Activated CD4-positive, alpha-beta T cell treated with anti-CD3 and anti-CD28 coated beads, Interleukin-2, amount 50 U/mL, for 1 hour (primary cell): ENCODE results near the gene RITA1.
"Not testable (repeated sequence)": the region's sequence is repeated elsewhere in the genome, so short reads cannot be mapped to it uniquely, and the experiment has no call there.

ENCODE experiments used
- DNase-seq: peaks from one replicate; pipeline ENCODE4 v3.0.0-alpha.2; 2020

RITA1 gene, protein sequence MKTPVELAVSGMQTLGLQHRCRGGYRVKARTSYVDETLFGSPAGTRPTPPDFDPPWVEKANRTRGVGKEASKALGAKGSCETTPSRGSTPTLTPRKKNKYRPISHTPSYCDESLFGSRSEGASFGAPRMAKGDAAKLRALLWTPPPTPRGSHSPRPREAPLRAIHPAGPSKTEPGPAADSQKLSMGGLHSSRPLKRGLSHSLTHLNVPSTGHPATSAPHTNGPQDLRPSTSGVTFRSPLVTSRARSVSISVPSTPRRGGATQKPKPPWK

DNA sequence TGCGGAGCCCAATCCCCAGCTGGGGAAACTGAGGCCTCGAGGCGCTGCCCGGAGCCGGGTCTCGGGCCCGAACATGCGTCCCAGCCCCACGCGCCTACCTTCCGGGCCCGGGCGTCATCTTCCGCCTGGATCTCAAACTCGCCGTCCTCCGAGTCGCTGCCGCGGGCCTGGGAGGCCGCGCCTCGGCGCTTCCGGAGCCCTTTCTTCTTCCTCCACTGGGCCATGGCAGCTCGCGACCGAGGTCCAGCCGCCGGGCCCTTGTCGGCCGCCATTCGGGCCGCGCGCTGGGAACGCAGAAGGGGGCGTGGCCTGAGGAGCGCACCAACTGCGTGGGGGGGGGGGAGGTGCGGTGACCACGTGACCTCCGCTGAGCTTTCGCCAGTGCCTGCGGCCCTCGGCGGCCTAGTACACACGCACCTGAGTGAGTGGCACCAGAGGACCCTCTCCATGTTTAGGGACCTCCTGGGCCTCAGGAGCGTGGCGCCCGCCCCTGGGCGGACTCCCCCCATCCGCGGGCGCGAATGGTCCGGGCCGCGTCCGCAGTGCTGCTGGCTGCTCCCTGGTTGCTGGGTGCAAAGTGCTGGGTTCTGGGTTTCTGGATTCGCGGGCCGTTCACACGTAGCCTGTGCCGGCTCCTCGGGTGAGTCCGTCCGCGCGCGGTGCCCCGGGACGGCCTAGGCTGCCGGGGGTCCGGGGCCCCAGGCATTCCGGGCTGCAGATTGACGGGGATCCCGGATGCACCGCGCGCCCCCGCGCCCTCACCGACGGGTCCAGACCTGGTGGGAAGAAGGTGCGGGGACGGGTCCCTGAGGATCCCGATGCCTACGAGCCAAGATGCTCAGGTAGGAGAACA, at the start of gene RITA1, which contains the start of gene DDX54:
Gene RITA1, plus strand, starts transcription at position 542 of the 853 bp plus-strand sequence. CDS start 1,026 bp downstream, outside the sequence.
Gene DDX54, minus strand, starts transcription at position 299 of the 853 bp plus-strand sequence. Its CDS starts 27 bp downstream, at position 272.
- DNase-seq: peak; percentile 77

DNA sequence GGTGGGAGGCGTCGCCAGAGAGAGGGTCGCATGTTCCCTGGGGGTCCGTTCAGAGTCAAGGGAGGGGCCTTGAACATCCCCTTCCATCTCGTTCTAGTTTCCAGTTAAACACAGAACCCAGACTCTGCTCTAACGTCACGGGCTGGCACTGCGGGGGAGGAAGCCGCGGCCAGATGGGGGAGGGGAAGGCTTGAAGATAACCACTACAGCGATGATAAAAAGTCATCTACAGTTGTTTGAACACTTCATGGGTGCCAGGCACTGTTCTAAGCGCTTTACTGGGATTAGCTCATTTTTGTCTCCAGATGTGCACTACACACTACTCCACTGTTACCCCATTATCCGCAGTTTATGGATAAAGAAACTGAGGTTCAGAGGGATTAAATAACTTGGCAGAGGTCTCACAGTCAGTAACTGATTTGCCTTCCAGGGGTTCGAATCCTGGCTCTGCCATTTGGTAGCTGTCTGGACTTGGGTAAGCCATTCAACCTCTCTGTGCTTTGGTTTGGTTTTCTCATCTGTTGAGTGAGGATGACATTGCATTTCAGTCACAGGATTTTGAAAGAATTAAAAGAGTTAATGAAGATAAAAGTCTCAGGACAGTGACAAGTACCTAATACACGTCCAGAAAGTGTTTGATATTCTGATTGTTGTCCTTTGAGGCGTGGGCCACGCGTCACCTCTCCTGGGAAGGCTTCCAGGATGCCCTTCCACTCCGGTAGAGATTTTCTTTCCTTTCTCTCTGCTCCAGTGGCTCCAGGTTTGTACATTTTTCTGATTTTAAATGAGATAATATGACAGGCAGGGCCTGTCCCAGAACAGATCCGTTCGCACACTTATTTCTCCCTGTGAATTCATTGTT, 49.2 kb upstream of the RITA1 start:
- peak; percentile 65 for DNase-seq

DNA sequence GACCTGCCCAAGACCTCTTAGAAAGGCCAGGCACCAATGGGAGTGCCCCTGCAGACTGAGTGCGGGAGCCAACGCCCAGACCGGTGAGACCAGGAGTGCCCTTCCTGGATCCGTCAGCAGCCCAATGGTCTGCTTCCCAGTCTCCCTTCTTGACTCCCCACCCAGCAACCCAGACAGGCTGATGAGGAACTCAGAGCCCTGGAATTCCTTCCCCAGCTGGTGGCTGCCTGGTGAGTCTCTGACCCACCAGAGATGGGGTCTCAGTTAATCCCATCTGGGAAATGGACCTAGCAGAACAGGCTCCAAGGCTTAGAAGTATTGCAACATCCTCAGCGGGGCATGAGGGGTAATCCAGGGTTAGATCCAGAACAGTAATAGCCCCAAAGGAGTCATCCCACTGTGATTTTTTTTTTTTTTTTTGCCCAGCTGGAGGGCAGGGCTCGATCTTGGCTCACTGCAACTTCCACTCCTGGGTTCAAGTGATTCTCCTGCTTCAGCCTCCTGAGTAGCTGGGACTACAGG, 48.5 kb upstream of the RITA1 start:
- DNase-seq: no peak

DNA sequence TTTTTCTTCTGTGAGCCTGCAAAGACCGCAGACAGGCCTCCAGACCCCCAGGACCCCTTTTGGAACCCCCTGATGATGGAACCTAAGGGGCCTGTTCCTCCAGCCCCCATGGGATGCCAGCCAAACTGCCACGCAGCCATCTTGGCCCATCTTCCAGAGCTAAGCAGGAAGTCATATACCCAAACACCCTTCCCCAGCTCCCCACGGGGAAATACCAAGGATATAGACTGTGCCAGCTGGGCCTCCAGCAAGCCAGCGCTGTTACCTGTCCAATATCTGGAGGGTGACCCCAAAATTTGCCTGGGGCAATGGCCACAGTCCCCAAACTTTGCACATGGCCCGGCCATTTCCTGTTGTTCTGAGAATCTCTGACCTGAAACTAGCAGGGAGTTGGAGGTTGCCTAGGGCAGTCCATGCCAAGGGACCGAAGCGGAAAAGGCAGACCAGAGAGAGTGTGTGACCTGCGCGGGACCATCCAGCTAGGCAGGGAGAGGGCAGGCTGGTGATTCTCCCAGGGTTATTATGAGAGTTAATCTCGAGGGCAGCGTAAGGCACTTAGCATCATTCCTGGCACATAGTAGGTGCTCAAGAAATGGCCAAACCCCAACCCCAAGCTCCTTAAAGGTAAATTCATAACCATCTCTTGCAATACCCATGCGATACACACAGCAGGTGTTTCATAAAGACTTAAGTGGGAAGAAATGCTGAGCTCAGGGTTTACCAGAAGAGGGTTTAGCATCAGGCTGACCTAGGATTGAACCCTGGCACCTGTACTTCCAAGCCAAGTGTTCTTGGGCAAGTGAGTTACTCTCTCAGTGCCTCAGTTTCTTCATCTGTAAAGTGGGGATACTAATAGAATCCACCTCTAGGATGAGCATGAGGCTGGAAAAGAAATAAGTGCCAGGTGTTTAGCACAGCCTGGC, 47.4 kb upstream of the RITA1 start:
- DNase-seq: no peak

DNA sequence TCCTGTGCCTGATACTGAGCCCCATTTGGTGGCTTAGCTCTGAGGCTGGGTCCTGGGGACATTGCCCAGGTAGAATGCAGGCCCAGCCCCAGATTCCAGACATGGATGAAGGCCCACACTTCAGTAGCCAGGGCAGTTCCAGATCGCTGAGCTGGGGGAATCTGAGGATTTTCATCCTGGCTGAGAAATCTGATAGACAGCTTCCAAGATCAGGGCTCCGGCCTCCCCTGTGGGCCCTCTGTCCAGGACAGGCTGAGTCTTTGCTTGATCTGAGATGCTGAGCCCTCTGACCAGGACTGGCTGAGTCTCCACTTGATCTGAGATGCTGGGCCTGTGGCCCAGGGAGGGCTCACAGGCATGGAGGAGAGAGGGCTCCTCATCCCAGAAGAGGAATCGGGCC, 46.7 kb upstream of the RITA1 start:
- no peak for DNase-seq

DNA sequence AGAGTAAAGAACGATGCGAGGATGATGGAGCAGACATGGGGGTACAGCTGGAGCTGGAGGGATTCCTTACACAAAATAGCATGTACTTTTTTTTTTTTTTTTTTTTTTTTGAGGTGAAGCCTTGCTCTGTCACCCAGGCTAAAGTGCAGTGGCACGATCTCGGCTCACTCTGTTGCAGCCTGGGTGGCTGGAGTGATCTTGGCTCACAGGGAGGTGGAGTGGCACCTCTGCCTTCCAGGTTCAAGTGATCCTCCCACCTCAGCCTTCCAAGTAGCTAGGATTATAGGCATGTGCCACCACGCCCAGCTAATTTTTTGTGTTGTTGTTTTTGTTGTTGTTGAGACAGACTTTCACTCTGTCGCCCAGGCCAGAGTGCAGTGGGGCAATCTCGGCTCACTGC, 44.8 kb upstream of the RITA1 start:
- no peak for DNase-seq

DNA sequence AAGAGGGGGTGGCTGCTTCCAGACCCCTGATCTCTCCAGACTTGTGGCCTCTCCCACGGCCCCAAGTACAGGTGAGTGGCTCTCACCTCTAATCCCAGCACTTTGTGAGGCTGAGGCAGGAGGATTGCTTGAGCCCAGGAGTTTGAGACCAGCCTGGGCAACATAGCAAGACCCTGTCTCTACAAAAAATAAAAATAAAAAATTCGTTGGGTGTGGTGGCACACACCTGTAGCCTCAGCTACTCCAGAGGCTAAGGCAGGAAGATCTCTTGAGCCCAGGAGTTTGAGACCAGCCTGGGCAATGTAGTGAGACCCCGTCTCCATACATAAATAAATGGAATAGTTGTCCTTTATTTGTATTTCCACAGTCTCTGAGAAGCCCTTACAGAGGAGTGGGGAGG, 43.8 kb upstream of the RITA1 start:
- DNase-seq: not testable (repeated sequence)

DNA sequence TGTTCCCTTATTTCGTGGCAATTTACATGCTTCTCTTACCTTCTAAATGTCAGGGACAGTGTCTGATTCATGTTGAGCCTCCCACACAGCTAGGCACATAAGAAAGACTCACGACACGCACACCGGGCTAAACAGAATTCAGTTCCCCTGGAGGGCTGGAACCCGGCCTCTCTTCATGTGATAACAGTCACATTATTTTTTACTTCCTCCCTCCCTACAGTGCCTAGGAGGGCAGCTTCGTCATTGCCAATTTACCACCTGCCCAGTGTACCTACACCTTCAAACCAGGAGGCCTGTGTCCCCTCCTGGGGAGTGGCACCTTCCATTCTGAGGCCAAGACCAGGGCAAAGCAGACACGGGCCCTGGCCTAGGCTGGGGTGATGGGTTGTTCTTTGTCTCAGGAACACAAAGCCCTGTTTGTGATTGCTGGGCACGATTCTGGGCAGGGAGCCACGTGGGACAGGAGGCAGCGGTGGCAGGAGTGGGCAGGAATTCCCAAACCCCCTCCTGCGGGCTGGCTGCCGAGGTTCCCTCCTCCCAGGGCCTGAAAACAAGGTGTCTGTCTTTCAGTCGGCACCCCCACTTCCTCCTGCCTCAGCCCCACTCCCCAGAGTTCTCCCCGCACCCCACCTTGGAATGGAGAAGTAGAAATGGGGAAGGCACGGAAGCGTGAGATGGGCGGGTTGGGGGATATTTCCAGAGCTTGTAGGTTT, 43.2 kb upstream of the RITA1 start:
- DNase-seq: no peak

DNA sequence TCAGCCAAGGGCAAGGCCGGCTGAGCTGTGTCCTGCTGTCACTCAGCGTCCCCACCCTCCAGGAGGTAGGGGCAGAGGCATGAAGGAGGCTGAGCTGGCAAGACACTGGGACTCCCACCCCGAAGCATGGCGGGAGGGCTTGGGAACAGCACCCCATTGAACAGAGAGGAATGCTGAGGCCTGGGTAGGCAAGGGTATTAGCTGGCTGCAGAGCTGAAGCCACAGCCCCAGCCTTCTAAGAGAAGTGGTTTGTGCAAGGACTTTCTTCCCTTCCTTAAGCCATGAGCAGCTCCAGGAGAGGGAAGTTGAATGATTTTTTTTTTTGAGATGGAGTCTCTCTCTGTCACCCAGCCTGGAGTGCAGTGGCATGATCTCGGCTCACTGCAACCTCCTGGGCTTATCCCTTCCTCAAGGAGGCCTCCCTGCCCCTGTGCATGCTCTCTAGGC, 42.6 kb upstream of the RITA1 start:
- no peak for DNase-seq

DNA sequence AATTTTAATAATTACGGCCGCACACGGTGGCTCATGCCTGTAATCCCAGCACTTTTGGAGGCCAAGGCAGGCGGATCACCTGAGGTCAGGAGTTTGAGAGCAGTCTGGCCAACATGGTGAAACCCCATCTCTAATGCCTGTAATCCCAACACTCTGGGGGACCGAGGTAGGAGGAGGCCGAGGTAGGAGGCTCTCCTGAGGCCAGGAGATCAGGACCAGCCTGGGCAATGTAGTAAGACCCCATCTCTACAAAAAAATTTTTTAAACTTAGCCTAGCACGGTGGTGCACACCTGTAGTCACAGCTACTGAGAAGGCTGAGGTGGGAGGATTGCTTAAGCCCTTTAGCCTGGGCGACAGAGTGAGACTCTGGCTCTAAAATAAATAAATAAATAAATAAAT, 41.6 kb upstream of the RITA1 start:
- DNase-seq: no peak

DNA sequence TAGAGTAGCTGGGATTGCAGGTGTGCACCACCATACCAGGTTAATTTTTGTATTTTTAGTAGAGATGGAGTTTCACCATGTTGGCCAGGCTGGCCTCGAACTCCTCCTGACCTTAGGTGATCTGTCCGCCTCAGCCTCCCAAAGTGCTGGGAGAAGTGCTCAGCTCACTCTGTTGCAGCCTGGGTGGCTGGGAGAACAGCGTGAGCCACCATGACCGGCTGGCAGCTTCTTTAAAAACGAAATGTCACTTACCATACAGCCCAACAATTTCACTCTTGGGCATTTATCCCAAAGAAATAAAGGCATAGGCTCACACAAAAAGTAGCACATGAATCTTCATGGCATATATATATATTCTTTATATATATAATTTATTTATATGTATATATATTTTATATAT, 40.7 kb upstream of the RITA1 start:
- DNase-seq: no peak

DNA sequence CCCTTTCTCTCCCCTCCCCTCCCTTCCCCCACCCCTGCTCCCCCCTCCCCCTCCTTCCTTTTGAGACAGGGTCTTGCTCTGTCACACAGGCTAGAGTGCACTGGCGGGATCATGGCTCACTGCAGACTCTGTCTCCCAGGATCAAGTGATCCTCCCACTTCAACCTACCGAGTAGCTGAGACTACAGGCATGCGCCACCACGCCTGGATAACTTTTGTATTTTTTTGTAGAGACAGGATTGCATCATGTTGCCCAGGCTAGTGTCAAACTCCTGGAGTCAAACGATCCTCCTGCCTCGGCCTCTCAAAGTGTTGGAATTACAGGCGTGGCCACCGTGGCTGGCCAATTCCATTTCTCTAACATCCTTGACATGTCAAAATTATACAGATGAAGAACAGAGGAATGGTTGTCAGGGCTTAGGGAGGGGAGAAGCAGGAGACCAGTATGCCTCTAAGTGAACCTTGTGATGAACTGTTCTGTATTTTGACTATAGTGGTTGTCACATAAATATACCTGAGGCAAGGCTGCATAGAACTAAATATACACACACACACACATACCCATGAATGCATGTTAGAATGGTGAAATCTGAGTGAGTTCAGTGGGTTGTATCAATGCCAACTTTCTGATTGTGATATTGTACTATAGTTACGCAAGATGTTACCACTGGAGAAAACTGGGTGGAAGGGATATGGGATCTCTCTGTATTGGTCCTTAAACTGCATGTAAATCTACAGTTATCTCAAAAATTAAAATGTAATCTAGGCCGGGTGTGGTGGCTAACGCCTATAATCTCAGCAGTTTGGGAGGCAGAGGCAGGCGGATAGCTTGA, 39.6 kb upstream of the RITA1 start:
- DNase-seq: no peak

DNA sequence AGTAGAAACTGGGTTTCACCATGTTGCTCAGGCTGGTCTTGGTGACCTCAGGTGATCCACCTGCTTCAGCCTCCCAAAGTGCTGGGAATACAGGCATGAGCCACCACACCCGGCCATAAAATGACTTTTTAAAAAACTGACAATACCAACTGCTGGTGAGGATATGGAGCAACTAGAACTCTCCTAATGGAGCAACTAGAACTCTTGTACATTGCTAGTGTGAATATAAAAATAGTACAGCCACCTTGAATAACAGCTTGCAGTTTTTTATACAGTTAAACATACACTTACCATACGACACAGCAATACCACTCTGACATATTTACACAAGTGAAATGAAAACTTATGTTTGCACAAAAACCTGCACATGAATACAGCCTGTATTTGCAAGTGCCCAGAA, 38.5 kb upstream of the RITA1 start:
- no peak for DNase-seq

DNA sequence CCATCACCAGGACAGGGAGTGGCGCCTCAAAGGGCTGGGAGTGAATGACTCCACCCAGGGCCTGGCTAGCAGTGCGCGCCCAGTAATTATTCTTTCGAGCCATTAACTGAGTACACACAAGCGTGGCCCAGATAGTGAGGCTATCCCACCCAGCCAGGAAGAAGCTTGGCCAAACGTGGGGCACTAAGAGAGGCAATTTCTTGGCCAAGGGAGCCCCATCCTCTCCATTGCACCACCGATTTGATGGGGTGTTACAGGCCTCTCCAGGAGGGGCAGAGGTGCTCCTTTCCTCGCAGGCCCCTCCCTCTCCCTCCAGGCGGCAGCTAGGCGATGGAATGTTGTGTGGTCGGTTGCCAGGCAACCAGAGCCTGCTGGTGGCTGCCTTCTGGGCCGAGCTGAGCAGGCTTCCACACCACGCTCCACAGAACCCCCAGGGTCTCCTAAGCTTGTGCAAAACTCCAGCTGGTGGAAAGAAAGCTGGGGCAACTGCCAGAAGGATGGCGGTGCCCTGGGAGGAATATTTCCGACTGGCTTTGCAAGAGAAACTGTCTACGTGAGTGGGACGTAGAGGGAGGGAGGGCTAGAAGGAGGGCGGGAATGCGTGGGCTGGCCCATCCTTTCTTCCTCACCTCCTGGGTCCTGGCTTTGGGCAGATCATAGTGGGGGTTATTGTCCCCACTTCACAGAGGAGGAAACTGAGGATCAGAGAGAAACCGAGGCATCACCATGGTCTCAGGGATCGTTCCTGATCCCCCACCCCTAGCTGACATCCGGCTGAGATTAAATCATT, 36.0 kb upstream of the RITA1 start, which contains the start of gene CFAP73:
Gene CFAP73, plus strand, starts transcription at position 364 of the 790 bp plus-strand sequence. Its CDS starts 134 bp downstream, at position 498.
- DNase-seq: peak; percentile 32

DNA sequence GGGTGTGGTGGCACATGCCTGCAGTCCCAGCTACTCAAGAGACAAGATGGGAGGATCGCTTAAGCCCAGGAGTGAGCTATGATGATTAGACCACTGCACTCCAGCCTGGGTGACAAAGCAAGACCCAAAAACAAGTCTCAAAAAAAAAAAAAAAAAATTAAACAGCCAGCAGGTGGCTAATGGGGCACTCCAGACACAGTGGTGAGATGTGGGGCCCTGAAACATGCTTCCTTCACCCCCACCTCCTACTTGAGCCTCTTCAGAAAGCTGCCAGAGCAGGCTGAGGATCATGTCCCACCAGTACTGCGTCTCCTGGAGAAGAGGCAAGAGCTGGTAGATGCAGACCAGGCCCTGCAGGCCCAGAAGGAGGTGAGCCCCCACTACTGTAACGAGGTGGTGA, 33.9 kb upstream of the RITA1 start:
- DNase-seq: no peak

DNA sequence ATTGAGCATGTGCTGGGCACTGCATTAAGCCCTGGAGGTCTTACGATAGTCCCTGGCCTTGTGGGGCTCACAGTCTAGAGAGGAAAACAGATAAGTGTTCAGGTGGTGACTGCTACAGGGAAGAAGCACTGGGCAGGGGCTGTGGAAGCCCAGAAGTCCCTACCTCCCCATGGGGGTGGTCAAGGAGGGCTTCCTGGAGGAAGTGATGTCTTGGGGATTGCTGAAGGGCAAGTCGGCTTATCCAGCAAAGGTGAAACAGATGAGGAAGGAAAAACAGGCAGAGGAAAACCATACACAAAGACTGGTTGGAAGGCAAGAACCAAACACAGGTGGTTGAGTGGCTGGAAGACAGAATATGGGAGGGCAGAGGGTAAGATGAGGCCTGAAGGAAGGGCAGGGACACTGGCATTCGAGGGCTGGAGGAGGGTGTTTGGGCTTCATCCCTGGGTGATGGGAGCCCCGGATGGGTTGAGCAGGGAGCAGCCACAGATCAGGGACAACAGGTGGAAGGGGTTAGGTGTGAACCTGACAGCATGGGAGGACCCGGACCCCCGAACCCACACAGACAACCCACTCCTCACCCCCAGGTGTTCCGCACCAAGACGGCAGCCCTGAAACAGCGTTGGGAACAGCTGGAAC, 33.2 kb upstream of the RITA1 start:
- DNase-seq: no peak

DNA sequence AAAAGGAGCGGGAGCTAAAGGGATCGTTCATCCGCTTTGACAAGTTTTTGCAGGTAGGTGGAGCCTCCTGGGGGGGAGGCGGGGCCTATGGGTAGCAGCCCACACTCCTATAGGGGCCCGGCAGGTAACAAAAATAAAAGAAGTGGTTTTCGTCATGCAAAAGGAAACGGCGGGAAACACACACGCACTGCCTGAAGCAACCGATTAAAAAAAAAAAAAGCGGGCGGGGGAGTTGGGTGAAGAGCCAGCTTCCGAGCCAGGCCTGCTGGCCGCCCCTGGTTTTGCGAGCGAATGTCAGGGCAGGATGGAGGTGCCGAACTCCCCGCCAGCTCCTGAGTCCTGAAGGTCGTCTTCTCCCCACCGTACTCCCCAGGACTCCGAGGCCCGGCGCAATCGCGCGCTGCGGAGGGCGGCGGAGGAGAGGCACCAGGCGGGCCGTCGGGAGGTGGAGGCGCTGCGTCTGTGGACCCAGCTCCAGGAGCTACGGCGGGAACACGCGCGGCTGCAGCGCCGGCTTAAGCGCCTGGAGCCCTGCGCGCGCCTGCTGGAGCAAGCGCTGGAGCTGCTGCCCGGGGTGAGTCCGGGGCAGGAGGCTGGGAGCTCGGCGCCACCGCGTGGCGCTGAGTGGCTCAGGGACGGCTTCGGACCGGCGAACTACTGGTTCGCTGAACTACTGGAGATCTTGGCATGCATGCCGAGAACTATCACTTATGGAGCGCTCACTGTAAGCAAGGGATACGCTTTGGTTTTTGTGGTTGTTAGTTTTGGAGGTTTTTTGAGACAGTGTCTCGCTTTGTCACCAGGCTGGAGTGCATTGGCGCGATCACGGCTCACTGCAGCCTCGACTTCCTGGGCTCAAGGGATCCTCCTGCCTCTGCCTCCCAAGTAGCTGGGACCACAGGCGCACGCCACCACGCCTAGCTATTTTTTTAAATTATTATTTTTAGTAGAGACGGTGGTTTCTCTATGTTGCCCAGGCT, 32.4 kb upstream of the RITA1 start:
- peak; percentile 65 for DNase-seq
